Stimulated activated CD8-positive, alpha-beta memory T cell treated with anti-CD3 and anti-CD28 coated beads, Interleukin-7, amount 100 ng/mL, for 4 hours (primary cell): ENCODE data around the gene HS3ST2.
"Not testable (repeated sequence)": the region's sequence is repeated elsewhere in the genome, so short reads cannot be mapped to it uniquely, and the experiment has no call there.

Source experiments
- DNase-seq, 2 donors: peaks; one replicate each; pipeline ENCODE4 v3.0.0-alpha.2; 2020; ENCODE audit warnings: low read depth in 2 of 2

Gene HS3ST2

DNA sequence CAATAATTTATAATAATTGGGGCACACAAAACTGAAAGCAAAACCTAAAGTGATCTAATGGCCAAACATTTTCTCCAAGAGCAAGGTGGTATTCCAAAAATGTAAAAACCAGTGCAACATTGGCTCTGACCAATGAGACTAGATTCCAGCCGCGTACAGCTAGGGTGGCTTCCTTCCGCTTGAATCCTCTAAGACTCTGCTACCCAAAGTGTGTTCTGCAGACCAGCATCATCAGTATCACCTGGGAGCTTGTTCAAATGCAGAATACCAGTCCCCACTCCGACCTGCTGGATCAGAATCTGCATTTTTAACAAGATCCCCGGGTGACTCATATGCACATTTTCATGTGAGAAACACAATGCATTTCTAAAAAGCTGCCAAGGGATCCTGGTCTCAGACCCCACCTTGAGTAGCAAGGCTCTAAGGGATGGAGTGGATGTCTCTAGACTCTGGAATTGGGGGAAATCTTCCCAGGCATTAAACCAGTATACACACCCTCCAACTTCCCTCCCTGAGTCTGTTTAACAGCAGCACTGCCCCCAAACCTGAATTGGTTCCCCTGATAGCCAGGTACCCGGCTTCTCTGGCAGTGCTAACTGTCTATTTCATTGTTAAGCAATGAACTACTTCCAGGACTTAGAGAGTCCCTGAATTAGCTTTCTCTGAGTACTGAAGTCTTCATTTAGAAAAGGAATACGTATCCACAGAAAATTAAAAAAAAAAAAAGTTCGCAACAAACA is 118.2 kb downstream of the HS3ST2 start:
- no peak for DNase-seq

DNA sequence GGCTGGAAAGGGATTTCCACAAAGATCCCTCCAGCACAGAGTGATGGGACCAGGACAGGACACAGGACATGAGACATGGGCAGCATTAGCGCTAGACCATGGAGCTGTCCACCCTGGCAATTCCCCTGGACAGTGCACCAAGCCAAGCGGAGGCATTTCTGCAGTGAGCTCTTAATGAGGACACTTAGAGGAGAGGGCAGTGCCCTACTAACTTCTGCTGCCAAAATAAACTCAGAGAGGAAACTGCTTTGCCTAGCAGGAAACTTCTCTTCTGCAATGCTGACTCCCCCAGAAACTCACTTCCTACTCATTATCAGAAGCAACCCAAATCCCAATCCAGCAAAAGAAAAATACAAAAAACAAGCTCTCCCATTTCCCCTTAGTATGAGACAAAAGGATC is 119.2 kb downstream of the HS3ST2 start:
- no peak for DNase-seq

DNA sequence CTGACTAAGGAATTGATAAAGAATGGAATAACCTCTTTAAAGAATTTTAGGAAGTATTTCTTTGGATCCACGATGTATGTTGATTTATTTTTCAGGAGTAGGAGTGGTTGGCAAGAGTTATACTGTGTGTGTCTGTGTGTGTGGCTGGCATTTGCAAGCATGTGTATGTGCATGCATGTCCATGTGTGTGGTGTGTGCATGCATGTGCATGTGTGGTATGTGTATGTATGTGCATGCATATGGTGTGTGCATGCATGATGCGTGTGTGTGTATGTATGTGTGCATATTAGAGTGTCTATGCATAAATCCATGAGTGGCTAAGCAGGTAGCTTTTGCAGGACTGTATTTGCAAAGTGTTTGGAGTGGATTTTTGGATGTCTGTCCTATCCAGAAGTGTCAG is 120.8 kb downstream of the HS3ST2 start:
- no peak for DNase-seq

DNA sequence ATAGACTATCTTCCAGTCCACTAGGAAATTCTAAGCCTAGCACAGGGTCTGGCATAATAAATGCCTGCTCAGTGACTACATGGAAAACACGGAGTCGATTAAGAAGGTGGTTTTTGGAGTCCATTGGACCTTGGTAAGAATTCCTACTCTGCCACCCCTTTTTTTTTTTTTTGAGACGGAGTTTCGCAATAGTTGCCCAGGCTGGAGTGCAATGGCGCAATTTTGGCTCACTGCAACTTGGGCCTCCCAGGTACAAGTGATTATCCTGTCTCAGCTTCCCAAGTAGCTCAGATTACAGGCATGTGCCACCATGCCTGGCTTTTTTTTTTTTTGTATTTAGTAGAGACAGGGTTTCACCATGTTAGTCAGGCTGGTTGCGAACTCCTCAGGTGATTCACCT is 123.2 kb downstream of the HS3ST2 start:
- no peak for DNase-seq

DNA sequence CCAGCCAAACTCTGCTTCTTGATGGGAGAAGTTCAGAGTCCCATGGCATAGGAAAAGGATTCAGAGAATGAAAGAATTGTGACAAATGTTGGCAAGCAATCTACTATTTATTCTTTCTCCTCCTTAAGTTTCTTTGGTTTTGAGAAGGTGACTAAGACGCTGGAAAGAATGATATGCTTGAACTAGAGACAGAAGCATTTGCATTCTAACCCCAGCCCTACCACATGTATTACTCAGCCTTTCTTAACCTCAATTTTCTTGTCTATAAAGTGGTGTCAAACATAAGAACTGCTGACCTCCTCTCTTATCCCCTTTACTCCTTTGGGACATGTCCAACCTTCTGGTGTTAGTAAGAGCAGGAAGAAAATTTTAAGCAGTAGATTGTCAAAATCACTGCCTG is 124.7 kb downstream of the HS3ST2 start:
- DNase-seq = no peak

DNA sequence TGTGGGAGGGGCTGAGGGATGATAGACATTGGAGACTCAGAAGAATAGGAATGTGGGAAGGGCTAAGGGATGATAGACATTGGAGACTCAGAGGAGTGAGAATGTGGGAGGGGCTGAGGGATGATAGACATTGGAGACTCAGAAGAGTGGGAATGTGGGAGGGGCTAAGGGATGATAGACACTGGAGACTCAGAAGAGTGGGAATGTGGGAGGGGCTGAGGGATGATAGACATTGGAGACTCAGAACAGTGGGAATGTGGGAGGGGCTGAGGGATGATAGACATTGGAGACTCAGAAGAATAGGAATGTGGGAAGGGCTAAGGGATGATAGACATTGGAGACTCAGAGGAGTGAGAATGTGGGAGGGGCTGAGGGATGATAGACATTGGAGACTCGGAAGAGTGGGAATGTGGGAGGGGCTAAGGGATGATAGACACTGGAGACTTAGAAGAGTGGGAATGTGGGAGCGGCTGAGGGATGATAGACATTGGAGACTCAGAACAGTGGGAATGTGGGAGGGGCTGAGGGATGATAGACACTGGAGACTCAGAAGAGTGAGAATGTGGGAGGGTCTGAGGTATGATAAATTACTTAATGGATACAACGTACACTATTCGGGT is 125.9 kb downstream of the HS3ST2 start:
- not testable (repeated sequence) for DNase-seq

DNA sequence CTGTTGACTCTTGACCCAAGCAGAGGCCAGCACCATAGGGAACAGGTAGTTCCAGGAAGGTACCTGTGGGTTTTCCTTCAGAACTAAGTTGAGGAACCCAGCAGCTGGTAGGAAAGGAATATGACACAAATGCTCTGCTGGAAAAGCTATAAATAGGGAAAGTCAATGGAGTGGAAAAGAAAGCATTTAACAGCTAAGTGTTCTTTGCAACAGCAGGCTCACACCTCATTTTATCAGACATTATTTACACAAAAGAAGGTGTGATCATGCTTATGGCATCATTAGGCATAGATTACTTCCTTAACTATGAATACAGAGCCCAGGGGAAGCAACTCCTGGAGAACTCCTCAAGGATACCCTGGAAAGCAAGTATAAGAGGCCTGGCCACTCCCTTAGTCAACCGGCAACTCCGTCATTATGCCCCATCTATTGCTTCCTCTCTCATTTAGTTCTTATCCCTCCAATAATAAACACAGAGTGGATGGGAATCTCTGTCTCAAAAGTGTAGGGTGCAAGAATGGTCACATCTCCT is 128.1 kb downstream of the HS3ST2 start:
- DNase-seq = no peak

DNA sequence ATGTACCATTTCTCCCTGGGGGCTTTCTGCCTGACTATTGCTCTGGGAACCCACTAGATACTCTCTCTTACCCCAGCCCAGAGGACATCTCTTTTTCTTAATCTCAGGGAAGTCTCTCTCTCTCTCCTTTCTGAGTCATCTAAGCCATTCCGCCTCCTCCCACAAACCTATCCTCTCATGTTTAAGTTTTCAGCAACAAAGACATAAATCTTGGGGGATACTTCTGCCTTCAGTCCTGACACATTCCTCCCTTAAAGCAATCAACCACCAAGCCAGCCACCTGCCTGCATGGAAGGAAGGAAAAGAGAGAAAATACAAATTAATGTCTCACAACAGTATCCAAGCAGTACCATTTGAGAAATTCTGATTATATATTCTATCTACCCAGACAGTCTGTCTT is 128.8 kb downstream of the HS3ST2 start:
- DNase-seq = no peak

DNA sequence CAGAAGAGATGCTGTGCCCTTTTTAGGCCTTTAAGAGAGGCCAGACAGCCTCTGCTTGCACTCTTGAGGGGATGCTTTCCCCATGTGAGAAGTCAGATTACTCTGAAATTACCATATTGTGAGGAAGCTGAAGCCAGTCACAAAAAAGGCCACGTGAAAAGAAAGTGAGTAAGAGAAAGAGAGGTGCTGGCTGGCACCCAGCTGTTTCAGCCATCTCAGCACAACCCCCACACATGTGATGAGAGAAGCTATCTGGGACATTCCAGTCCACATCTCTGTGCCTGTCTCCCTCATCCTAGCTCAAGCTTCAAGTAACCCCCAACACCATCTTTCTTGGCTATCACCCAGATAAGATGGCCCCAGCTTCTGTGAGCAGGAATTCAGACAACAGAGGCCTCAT is 131.4 kb downstream of the HS3ST2 start:
- no peak for DNase-seq

DNA sequence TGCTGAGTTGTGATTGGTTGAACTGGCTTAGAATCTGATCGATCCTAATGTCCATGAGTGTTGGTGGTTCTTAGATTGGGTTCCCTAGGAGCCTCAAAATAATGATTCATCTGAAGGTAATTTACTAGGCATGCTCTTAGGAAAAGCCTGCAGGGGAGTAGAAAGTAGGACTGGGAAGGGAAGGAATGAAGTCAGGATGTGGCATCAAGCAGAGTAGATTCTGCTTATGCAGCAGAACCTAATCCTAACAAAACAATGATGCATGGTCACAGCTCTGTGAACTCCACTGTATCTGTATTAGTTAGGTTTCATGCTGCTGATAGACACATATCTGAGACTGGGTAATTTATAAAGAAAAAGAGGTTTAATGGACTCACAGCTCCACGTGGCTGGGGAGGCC is 132.5 kb downstream of the HS3ST2 start:
- no peak for DNase-seq

DNA sequence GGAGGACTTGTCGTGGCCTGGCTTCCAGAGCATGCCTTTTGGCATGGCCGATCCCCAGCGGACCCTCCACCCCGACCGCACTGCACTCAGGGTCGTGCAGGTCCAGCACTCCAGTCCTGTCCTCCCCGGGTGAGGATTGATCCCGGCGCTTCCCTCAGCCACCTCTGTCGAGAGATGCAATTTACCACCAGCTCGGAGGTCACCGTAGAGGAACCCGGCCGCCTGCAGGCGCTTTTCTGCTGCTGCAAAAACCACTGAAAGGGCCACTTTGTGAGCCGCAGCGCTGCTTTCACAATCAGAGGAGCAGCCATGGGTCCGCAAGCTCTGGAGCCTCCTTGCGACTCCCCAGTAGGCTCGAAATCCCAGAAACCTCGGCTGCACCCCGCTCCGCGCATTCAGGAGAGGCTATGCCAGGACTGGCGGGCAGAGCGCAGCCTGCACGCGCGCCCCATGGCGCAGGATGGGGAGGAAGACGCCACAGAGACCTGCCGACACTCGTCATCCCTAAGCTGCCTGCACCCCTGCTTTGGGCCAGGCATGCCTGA is 134.2 kb downstream of the HS3ST2 start:
- DNase-seq = no peak

DNA sequence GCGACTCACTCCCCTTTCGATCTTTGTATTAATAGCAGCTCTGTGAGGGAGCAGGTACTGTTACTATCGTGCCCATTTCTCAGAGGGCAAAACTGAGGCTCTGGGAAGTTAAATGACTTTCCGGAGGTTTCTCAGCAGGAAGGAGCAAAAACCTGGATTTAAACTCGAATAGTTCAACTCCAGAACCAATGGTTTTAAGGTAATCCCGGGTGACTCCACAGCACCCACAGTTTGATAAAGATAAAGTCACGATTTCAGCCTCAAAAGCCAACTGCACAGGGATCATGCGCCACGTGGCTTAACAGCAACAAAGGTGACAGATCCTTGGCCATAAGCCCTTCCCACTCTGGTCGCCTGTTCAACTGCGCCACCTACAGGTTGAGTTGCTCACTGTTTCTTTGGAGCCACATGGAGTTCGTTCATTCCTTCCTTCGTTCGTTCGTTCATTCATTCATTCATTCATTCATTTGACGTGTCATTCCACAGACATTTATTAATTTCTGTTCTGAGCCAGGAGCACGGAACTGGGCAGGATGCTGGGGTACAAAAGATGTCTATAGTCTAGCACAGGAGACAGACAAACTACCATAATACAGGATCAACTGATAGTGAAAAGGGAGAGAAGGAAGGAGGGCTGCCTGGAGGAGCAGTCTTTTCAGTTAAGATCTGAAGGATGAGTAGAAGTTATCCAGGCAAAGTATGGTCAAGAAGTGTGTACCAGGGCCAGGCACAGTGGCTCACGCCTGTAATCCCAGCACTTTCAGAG is 134.8 kb downstream of the HS3ST2 start:
- DNase-seq = peak in 1 of 2 donors; percentile 5

DNA sequence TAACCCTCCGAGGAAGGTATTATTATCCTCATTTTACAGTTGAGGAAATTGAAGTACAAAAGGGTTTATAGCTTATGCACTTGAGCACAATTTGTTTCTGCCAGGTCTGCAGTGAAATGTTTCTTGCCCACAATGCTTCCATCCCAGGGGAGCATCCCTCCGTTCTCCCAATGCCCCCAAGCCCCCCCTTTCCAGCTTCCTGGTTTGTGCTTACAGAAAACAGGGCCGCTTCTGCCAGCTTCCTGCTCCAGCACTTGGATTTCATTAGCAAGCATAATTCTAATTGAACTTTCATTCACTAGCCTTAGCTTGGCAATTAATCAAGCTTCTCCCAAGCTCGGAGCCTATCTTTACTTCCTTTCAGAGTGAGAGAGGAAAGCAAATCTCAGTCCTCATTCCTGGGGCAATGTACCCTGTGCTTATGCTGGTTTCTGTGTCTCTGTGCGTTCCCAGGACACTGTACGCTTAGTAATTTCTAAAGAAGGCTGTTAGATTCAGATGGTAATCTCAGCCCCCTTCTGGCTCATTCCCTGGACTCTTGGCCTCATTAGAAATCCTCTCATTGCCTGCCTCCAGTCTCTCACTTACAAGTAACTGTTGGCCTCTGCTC is 141.6 kb downstream of the HS3ST2 start:
- no peak for DNase-seq

DNA sequence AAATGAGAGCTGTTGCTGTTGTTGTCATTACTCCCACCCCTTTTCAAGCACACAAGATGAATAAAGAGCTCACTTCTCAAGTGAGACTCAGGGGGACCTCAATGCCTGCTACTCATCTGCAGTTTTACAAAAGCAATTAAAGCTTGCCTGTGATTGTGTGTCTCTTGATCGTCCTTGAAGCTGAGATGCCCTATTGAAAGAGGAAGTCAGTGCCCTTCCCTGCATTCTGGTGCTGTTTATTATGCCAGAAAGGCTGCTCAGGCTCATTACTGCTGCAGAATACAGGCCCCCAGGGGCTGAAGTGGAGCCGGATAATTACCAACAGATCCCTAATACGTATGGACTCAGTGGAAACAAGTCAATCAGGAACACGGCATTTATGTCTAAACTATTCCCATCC is 147.2 kb downstream of the HS3ST2 start:
- DNase-seq = no peak

DNA sequence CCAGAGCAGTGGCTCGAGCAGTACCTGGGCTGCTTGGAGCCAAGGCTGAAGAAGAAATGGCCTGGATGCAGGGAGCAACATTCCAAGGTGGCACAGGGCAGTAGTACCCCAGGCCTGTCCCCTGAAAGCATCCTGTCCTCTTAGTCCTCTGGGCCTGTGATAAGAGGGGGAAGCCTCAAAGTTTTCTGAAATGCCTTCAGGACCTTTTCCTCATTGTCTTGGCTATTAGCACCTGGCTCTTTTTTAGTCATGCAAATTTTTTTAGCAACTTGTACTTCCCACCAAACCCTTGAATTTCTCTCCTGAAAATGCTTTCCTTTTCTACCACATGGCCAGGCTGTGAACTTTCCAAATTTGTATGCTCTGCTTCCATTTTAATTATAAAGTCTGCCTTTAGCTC is 148.9 kb downstream of the HS3ST2 start:
- DNase-seq = no peak
